ENCODE measurements around the gene SLC34A3. TPM values are rescaled to one million over a fixed set of nuclear protein-coding genes. Genes with fewer than 3 reads are reported as not detected.
A peak's percentile ranks its signal among the peaks of the same experiment; 100 is the strongest.

The SLC34A3 gene
- 0.10 TPM in 1 of 2 replicates, not detected in the other for total RNA-seq (2014; rRNA removed; shearing (Covaris generic))

DNA sequence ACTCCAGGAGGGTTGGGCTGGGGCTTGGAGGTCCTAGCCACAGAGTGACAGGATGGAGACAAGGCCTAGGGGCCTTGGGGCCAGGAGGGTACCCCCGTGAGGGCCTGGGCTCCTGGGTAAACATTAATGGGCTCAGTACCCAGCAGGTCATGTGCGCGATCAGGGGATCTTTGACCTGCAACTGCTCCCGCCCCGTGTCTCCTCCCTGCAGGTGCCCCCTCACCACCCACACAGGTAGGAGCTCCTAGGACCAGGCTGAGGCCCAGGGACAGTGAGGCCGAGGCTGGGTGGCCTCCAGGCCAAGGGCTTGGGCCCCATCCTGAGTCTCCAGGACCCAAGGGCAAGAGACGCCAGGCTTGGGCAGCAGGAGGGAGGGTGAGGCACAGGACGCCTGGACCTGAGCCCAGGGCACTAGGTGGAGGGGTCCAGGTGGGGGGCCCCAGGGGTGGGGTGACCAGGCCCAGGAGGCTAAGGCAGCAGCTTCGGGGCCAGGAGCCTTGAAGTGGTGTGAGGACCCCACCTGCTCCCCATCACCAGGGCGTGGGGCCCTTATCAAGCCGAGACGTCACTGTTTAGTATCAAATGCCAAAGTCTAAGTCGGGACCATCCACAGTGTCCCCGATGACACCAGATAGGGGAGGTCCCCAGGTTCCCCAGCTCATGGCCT, at the start of gene SLC34A3:
SLC34A3 (plus strand) TSS at position 197 of the 667 bp plus-strand sequence. CDS start 802 bp downstream, outside the sequence.
- DNase-seq (ENCODE audit: low read depth) = no peak

DNA sequence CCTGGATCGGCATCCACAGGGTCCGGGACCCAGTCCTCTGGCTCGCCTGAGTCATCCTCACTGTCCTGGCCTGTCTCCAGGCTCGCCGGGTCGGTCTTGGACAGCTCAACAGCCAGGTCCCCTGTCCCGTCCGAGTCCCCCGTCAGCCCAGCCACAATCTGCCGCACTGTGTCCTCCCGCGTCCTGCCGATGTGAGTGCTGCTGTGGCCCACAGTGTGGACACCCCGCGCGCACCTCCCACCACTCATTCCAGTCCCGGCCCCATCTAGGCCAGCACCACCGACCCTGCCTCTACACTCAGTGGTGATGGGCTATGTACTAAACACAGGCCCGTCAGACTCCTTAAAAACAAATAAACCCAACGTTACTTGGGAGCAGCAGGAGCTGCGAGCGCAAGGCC, 49.0 kb upstream of the SLC34A3 start:
- no peak for DNase-seq (ENCODE audit: low read depth)

DNA sequence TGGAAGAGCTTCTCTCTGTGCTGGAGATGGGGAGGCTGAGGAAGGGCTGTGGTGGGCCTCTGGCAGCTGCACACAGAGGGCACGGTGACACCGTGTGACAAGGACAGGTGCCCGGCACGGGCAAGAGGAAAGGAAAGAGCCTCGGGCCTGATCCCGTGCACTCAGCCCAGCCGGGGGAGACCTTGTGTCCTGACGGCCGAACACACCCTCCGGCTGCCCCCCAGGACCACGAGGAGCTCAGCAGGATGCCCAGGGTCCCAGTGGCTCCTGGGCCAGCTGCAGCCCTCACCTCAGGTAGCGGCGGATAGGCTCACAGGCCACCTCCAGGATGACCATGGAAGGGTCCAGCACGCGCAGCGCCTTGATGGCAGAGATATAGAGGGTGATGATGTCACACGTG, 47.9 kb upstream of the SLC34A3 start:
- no peak for DNase-seq (ENCODE audit: low read depth)

DNA sequence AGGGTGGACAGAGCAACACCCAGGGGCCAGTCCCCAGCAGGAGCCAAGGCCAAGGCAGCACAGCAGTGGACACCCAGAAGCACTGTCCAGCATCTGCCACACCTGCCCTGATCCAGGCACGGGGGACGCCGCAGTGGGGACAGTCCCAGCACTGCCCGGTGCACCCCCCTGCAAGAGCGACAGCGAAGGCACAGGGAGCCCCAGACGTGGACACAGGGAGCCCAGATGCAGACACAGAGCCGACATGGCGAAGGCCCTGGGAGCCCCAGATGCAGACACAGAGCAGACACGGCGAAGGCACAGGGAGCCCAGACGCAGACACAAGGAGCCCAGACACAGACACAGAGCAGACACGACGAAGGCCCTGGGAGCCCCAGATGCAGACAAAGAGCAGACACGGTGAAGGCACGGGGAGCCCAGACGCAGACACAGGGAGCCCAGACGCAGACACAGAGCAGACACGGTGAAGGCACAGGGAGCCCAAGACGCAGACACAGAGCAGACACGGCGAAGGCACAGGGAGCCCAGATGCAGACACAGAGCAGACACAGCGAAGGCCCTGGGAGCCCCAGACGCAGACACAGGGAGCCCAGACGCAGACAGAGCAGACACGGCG, 46.6 kb upstream of the SLC34A3 start:
- no peak for DNase-seq (ENCODE audit: low read depth)

DNA sequence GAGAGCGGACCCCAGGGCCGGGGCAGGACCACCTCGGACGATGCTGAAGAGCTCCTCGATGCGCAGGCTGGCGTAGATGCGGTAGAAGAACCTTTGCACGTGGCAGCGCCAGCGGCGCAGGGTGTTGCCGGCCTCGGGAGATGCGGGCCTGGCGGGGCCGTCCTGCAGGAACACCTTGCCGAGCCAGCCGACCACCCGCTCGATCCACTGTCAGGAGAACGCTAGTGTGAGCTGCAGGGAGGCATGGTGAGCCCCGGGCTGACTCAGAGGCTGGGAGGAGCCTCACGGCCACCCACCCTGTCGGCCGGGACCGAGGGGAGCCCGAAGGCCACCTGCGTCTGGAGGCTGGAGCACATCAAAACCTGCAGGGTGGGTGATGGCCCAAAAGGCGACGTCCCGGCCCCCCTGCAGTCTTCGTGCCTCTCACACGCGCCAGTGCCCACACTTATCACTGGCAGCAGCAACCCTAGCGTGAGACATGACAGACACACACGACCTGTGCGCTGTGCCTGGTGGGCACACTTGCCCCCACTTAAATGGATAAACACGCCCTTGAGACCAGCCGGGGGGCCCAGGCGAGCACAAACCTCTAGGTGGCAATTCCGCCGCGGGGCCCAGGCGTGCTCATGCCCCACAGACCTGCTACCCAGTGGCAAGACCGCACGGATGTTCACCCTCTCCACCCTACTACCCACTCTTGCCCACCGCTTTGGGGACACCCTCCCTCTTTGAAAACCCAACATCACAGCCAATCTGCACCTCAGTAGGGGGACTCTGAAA, 45.6 kb upstream of the SLC34A3 start:
- DNase-seq (ENCODE audit: low read depth) = no peak

DNA sequence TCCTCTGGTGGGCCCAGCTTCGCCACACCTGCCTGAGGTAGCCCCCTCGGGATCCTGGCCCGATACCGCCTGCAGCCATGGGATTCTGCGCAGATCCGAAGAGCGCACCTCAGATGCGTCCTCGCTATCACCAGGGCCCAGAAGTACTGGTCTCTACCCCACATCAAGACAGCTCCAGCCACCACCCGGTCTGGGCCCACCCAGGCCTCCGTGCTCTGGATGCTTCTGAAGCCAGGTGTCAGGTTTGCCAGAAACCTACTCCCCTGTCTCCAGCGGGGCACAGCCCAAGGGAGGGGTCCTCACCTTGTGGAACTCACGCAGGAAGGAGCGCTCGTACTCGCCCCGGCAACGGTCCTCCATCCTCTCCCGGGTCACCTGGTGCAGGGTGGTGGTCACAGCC, 44.8 kb upstream of the SLC34A3 start:
- DNase-seq (ENCODE audit: low read depth) = no peak

DNA sequence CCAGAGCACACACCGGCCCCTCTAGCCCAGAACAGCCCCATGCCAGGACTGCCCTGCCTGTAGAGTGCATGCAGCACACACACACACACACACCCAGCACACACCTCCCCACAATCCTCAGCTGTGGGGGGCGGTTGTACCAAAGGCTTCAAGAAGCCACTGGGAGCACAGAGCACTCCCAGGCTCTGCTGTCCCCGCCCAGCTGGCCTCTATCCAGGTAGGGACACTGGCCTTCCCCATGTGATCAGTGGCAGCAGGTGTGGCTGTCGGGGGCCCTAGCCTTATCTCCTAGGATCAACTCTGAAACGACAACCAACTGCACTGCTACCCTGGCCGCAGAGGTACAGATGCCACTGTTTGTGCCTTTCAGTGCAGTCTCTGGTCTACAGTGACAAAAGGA, 44.3 kb upstream of the SLC34A3 start:
- no peak for DNase-seq (ENCODE audit: low read depth)

DNA sequence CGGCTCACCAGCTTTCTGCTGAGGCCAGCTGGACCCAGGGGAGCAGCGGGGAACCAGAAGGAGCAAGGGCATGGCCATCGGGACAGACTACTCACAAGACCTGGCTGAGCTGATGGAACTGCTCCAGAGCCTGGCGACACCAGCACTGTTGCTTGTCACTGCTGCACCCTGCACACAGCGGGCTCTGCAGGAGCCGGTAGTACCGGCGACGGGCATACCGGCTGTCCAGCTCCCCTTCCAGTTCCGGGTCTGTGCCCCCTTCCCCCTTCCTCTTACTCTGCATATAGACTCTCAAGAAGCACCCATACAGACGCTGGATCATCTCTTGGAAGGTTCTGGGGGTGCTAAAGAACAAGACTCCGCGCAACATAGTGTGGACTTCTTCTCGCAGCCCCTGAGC, 43.3 kb upstream of the SLC34A3 start:
- DNase-seq (ENCODE audit: low read depth) = no peak

DNA sequence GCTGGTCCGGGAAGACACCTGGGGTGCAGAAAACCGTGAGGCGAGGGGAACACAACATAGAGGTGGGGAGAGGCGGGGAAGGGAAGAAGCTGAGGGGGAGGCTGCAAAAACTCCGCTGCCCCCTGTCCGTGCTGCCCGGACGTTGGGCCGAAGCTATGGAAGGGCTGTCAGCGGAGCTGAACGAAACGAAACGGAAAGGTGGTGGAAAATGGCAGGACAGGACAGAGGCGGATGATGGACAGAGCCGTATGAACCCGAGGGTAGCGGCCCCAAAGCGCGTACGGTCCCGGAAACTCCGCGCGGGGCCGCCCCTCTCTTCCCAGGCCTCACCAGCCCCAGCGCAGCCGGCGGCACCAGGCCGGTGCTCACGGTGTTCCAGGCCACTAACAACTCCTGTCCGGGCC, 42.6 kb upstream of the SLC34A3 start:
- DNase-seq (ENCODE audit: low read depth) = no peak

DNA sequence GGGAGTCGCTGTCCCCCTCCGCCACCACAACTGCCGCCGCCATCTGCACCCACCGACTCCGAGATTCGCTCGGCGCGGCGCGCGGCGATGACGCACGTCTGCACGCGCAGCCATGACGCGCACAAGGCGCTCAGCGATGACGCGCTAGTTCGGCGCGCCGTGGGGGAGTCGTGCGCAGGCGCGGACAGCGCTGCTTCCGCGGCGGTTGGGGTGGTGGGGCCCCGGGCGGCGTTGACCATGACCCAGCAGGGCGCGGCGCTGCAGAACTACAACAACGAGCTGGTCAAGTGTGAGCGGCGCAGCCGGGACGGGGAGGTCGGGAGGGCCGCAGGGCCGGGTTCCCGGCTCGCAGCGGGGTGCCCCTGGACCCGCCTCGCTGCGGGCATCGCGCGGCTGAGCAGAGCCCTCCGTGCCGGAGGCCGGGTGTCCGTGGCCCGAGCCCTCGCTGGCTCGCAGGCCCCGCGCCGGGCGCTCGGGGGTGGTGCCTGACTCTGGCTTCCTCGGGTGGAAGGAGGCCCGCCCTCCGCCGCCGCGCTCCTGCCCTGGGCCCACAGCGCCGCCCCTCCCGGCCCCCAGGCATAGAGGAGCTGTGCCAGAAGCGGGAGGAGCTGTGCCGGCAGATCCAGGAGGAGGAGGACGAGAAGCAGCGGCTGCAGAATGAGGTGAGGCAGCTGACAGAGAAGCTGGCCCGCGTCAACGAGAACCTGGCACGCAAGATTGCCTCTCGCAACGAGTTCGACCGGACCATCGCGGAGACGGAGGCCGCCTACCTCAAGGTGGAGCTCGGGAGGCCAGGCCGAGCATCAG, 42.0 kb upstream of the SLC34A3 start, which contains the start of the genes ANAPC2 and SSNA1:
ANAPC2 (minus strand) TSS at position 71 of the 807 bp plus-strand sequence; CDS start at position 43, 28 bp downstream.
SSNA1 (plus strand) TSS at position 187 of the 807 bp plus-strand sequence; CDS start at position 238, 51 bp downstream.
- peak; percentile 91 for DNase-seq (ENCODE audit: low read depth)

DNA sequence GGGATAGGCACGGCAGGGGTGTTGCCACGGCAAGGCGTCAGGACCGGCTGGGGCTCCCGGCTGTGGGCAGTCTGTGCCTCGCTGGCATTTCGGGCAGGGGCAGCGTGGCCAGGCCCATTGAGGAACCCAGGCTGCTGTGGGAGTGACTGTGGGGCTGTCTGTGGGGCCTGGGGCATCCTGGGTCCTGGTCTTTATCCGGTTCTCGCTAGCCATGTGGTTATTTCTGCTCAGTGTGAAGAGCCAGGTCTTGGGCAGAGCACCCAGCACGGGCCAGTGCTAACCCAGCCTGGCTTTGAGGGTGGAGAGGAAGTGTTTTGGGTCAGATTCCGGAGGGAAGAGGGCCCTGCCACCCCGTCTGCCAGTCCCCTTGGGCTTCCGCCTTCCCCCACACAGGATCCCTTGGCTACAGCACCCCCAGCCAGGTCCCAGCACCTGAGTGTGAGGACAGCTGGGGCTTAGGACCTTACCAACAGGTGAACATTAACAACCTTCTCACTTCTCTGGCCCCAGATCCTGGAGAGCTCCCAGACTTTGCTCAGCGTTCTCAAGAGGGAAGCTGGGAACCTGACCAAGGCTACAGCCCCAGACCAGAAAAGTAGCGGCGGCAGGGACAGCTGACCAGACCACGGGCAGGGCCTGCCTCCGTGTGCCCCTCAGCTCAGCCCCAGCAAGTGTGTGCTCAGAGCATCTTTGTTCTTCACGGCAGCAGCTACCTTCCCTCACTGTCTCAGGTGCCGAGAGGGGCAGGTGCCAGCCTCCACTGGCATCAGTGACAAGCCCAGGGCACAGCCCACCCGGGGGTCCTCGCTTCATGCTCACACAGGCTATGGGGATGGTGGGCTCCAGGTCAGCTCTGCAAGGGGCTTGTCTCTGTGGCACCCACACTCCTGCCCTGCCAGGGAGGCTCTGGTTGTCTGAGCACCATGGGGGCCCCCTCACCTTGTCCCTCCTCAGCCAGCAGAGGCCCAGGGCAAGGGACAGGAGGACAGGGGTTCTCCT, 41.1 kb upstream of the SLC34A3 start:
- DNase-seq (ENCODE audit: low read depth) = no peak

DNA sequence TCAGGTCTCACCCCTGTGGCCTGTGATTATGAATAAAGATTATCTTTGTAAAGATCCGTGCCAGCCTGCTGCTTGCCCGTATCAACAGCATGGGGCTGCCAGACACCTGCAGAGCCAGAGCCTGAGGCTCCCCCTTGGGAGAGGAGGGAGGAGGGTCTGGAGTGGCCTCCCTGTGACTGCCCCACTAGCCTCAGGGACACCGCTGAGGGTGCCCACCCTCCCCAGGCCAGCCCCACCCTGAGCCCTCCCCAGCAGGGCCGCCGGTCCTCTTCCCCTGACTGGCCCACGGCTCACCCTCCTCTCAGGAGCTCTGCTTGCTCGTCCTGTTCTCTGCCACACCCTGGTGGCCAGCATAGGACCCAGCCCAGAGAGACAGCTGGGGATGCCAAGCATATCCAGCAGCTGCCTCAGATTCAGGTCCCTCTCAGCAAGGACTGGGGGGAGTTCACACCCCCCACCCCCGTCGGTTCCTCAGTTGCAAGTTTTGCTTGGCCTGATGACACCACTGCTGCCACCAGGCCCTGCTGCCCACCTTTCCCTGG, 40.3 kb upstream of the SLC34A3 start:
- no peak for DNase-seq (ENCODE audit: low read depth)

DNA sequence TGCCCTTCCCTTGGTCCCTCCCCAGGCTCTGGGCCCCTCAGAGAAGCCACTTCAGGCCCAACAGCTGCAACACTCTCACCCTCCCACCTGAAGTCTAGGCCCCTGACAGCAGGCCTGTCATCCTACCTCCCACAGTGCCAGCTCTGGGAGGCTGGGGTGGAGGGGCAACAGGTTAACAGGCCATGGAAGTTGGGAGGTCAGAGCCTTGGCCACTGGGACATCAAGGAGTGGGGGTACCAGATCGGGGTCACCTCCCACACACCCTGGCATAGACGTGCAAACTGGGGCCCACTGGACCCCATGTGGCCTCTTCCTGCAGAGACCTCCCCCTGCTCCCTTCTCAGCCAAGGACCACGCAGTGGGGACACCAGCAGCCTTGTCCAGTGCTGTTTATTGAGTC, 39.5 kb upstream of the SLC34A3 start:
- no peak for DNase-seq (ENCODE audit: low read depth)

DNA sequence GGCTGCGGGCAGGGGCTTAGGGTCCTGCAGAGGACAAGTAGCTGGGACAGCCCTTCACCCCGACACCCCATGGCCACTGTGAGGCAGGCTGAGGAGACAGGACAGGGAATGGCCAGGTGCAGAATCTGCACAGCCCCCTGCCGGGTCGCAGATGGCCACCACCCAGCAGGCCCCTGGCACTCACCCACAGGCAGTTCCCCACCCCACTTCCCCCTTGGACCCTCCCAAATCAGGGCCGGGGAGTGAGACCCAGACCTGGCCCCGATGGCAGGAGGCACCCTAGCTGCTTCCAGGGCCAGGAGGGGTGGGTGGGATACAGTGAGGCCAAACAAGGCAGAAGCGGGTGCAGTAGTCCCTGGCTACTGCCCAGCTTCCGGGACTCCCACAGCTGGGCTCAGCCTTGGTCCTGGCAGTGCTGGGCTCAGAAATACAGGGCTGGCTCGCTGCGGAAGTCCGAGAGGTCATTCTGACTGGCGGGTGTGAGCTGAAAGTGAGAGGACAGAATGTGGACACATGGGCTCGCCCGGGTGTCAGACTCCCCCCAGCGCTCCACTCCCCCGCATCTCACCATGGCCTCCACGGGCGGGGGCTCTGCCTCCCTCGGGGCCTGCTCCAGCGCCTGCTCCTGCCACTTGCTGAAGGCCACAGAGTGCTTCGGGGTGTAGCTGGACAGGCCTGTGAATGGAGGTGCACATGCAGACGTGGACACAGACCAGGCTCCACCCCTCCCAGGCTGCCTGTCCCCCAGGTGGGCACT, 38.8 kb upstream of the SLC34A3 start:
- no peak for DNase-seq (ENCODE audit: low read depth)

DNA sequence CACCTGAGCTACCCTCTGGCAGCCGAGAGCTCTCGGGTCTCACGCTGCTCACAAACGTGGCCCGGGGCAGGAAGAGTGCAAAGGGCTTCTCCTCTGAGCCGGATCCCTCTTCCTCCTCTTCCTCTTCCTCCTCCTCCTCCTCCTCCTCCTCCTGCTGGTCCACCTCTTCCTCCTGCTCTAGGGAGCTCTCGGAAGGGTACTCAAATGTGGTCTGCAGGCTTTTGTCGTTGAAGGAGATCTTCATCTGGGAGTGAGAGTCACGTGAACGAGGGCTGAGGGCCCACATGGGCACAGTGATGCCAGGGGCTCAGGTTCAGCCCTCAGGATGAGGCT, 38.3 kb upstream of the SLC34A3 start:
- no peak for DNase-seq (ENCODE audit: low read depth)

DNA sequence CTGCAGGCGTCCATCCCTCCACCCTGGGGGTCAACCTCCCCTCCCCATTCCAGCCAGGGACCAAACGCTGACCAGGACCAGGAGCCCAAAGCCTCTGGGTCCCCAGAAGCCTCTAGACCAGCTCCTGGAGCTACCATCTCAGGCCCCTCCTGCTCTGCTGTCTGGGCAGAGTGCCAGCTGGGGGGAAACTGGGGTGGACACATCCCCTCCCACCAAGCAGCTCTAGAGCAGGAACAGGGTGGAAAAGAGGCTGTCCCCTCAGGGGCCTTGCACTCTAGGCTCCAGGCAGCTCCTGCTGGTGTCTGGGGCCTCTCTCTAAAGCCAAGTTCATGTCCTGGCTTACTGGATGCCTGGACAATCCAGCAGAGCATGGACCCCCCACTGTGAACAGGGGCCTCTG, 37.8 kb upstream of the SLC34A3 start:
- no peak for DNase-seq (ENCODE audit: low read depth)

DNA sequence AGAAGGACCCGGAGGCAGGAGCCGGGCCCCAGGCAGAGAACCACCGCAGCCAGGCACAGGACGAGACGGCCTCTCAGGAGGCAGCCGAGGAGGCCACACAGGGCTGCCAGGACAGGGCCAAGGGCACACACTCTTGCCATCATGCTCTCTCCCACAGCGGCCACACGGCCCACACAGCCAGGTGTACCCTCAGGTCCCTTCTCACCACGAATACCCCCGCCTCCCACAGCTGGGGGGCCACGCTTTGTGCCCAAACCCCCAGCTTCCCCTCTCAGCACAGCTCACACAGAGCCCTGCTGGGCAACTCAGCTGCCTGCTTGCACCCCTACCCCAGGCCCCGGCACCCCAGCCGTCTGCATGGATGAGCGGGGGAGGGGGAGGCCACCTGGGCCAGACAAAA, 36.9 kb upstream of the SLC34A3 start:
- DNase-seq (ENCODE audit: low read depth) = no peak

DNA sequence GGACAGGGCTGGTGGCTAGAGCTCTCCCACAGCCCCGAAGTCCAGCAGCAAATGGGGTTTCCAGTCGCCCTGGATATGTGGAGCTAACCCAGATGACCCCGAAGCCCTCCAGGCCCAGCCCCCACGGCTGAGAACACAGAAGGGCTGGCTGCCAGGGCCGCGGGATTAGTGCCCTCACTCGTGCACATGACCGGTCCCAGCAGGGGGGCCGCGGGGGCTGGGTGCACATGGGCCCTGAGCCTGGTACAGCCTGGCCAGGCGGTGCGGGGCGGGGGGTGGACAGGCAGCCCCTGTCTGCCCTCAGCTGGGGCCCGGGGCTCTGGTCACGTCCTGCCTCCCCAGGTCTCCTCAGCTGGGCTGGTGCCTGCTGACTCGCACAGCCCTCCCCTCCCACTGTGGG, 36.3 kb upstream of the SLC34A3 start:
- no peak for DNase-seq (ENCODE audit: low read depth)

DNA sequence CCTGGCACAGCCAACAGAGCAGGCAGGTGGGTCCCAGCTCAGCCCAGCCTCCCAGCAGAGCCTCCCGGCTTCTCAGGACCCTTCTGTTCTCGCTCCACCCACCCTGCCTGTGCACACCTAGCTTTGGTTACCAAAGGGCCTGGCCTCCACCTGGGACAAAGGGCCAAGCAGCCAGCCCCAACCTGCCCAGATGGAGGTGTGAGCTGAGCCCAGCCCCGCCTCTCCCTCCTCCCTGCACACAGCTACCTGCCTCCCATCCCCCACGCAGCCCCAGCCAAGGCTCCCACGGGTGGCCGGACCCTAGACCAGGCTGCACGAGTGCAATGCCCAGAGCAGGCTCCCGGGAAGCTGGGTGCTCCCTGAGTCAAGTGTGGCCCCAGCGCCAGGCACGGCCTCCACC, 35.8 kb upstream of the SLC34A3 start:
- DNase-seq (ENCODE audit: low read depth) = no peak
